DOHH2 (cell line): Measurements from ENCODE around the gene CACNA2D3.

ENCODE experiments used
- H3F3A ChIP-seq: fragments of 200-600 bp; sonication (generic), shearing (Covaris generic); 2 replicates; pipeline ENCODE4 v1.6.0; 2016; ENCODE audit warnings: antibody characterized with exemption, mild to moderate bottlenecking; ENCODE audit not compliant: control insufficient read depth, insufficient read depth
- H3K27ac ChIP-seq: fragments of 200-600 bp; sonication (generic); 2 replicates; pipeline ENCODE4 v1.5.1; 2014; ENCODE audit warnings: low read depth, mild to moderate bottlenecking, low read length, moderate library complexity
- H3K27me3 ChIP-seq: fragments of 200-600 bp; sonication (generic); 2 replicates; pipeline ENCODE4 v1.6.1; 2014; ENCODE audit warnings: mild to moderate bottlenecking, low read length, mixed read lengths; ENCODE audit not compliant: control insufficient read depth
- H3K36me3 ChIP-seq: fragments of 200-600 bp; sonication (generic); 2 replicates; pipeline ENCODE4 v1.6.1; 2014; ENCODE audit warnings: mild to moderate bottlenecking, low read length, moderate library complexity, mixed read lengths; ENCODE audit not compliant: control insufficient read depth
- H3K4me1 ChIP-seq: fragments of 200-600 bp; sonication (generic); 2 replicates; pipeline ENCODE4 v1.6.1; 2014; ENCODE audit warnings: mild to moderate bottlenecking, low read length, mixed read lengths; ENCODE audit not compliant: control insufficient read depth
- H3K4me2 ChIP-seq: fragments of 200-600 bp; sonication (generic); 2 replicates; pipeline ENCODE4 v1.6.0; 2014; ENCODE audit warnings: mild to moderate bottlenecking, low read length, moderate library complexity
- H3K4me3 ChIP-seq: fragments of 200-600 bp; sonication (generic); 2 replicates; pipeline ENCODE4 v1.5.1; 2014; ENCODE audit warnings: mild to moderate bottlenecking, low read length, mixed read lengths
- H3K79me2 ChIP-seq: fragments of 200-600 bp; sonication (generic); 2 replicates; pipeline ENCODE4 v1.6.1; 2014; ENCODE audit warnings: mild to moderate bottlenecking, low read length, mixed read lengths; ENCODE audit not compliant: control insufficient read depth
- H3K9me2 ChIP-seq: fragments of 200-600 bp; sonication (generic); replicated peaks from 2 replicates; pipeline ENCODE4 v1.6.1; 2014; ENCODE audit warnings: mild to moderate bottlenecking, low read length, mixed read lengths; ENCODE audit not compliant: control insufficient read depth
- H3K9me3 ChIP-seq: fragments of 200-600 bp; sonication (generic); 2 replicates; pipeline ENCODE4 v1.6.1; 2014; ENCODE audit warnings: antibody characterized with exemption, low read length, mixed read lengths; ENCODE audit not compliant: control insufficient read depth, insufficient read depth
- H4K20me1 ChIP-seq: fragments of 200-600 bp; sonication (generic); 2 replicates; pipeline ENCODE4 v1.6.0; 2014; ENCODE audit warnings: low read depth, mild to moderate bottlenecking, antibody characterized with exemption, low read length, moderate library complexity; ENCODE audit not compliant: control insufficient read depth, insufficient read depth
- EZH2phosphoT487 ChIP-seq: fragments of 200-600 bp; sonication (generic); IDR thresholded peaks from 2 replicates; pipeline ENCODE4 v1.6.1; 2017; ENCODE audit warnings: borderline replicate concordance, mild to moderate bottlenecking, antibody characterized with exemption, low read length, moderate library complexity, mixed read lengths
- TF ChIP-seq, protein P1 (sequence below): fragments of 200-600 bp; sonication (generic); IDR thresholded peaks from one replicate; pipeline ENCODE4 v1.5.1; 2014; ENCODE audit warnings: antibody characterized with exemption, mild to moderate bottlenecking, low read depth, low read length; ENCODE audit not compliant: poor library complexity, severe bottlenecking

CACNA2D3 gene

DNA sequence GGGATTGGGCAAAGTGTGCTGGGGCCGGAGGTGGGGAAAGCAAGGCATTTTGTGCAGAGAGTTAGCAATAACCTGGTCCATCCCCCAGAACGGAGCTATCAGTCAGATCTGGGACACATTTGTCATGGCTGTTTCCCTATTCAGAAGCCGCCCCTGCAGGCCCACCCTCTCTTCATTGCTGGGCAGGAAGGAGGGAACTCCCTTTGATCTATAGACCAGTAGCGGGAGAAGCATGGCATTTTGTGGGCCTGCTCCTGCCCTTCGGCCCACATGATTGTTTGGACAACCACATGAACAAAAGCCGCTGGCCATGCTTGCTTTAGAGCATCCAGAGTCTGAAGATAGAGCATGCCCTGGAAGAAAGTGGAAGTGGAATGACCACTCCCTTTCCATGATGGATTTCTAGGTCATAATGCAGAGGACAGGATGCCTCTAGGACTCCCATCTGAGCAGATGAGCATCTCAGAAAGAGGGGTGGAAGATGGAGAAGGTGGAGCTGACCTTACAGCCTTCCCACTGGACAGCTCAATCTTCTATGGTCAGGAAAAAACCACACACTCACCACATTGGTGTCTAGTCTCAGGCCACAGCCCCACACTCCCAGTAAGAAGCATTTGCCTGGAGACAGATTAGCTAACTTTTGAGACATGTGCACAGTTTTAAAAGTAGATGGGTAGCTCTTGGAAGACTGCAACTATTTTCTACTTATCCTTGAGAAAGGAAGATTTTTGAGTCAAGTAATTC, 817.4 kb downstream of the CACNA2D3 start:
- H3K9me3 ChIP-seq: no peaks in the 10 kb centered on the region
- no peaks in the 10 kb centered on the region for H3K27me3 ChIP-seq
- no peaks in the 10 kb centered on the region for H3F3A ChIP-seq
- no peaks in the 10 kb centered on the region for H3K36me3 ChIP-seq
- H3K4me2 ChIP-seq: no peak overlapping the region
- H3K9me2 ChIP-seq: no peaks in the 10 kb centered on the region
- H3K79me2 ChIP-seq: no peaks in the 10 kb centered on the region
- no peaks in the 10 kb centered on the region for H4K20me1 ChIP-seq
- no peak for TF ChIP-seq EZH2phosphoT487
- TF ChIP-seq, protein P1, sequence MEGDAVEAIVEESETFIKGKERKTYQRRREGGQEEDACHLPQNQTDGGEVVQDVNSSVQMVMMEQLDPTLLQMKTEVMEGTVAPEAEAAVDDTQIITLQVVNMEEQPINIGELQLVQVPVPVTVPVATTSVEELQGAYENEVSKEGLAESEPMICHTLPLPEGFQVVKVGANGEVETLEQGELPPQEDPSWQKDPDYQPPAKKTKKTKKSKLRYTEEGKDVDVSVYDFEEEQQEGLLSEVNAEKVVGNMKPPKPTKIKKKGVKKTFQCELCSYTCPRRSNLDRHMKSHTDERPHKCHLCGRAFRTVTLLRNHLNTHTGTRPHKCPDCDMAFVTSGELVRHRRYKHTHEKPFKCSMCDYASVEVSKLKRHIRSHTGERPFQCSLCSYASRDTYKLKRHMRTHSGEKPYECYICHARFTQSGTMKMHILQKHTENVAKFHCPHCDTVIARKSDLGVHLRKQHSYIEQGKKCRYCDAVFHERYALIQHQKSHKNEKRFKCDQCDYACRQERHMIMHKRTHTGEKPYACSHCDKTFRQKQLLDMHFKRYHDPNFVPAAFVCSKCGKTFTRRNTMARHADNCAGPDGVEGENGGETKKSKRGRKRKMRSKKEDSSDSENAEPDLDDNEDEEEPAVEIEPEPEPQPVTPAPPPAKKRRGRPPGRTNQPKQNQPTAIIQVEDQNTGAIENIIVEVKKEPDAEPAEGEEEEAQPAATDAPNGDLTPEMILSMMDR: no peak
- H3K4me3 ChIP-seq: no peak overlapping the region
- H3K27ac ChIP-seq: no peak overlapping the region
- no peaks in the 10 kb centered on the region for H3K4me1 ChIP-seq

DNA sequence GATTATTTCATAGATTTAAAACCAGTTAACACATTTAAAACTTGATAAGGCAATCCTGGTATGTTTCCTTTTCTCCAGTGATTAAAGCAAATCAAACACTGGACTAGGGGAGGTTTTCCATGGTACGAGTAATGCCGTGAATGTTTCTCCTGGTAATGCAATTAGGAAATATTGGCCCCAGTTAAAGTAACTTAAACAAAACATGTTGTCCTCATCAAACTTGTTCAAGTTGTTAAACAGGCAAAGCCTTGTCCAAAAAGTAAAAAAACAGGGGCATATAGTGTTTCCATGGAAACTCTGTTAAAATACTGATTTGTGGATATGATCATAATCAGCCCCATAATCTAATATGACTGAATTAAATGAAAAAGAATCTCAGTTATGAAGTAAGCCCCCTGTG, 818.6 kb downstream of the CACNA2D3 start:
- Histone ChIP-seq H3K79me2 (no peaks in the 10 kb centered on the region), H3F3A (no peaks in the 10 kb centered on the region), H3K9me2 (no peaks in the 10 kb centered on the region), H3K27ac (no peak overlapping the region), H3K9me3 (no peaks in the 10 kb centered on the region), H3K4me2 (no peak overlapping the region), H3K4me1 (no peaks in the 10 kb centered on the region), H3K36me3 (no peaks in the 10 kb centered on the region), H3K27me3 (no peaks in the 10 kb centered on the region), H3K4me3 (no peak overlapping the region), H4K20me1 (no peaks in the 10 kb centered on the region)
- TF ChIP-seq, protein P1: no peak
- no peak for TF ChIP-seq EZH2phosphoT487

DNA sequence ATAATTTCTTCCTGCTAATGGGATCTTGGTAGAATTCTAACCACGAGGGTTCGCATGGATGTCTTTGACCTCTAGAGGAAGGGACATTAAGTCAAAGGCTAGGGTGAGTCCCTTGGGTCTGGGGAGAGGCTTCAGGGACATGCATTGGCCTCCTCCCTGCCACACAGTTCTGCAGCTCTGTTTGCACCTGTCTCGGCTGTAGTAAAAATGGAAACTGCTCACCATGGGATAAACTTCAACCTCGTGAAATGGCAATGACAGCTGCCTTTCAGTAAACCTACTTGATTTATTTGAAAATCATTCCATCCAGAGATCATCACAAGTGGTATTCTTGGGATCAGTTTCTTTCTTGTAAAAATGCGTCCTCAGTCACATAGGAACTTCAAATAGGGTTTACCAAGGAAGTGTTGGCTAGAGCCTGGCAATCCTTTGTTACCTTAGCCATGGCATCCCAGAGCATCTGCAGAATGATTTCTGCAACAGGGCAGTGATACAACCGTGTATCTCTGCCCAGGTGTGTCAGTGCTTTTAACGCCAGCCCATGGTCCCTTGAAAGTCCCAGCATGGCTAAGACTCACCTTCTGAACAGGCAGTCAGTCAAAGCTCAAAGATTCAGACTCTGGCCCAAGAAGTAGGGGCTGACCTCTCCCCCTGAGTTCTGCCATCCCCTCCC, 819.5 kb downstream of the CACNA2D3 start:
- TF ChIP-seq, protein P1: no peak
- TF ChIP-seq EZH2phosphoT487: no peak
- H3K4me1 ChIP-seq: no peaks in the 10 kb centered on the region
- no peak overlapping the region for H3K4me2 ChIP-seq
- H3K9me3 ChIP-seq: no peaks in the 10 kb centered on the region
- H3K27me3 ChIP-seq: no peaks in the 10 kb centered on the region
- no peak overlapping the region for H3K4me3 ChIP-seq
- no peaks in the 10 kb centered on the region for H3K9me2 ChIP-seq
- H3K27ac ChIP-seq: no peak overlapping the region
- no peaks in the 10 kb centered on the region for H3K36me3 ChIP-seq
- no peaks in the 10 kb centered on the region for H4K20me1 ChIP-seq
- H3K79me2 ChIP-seq: no peaks in the 10 kb centered on the region
- H3F3A ChIP-seq: no peaks in the 10 kb centered on the region
